Measurements from ENCODE around the gene PTPRS.

GRCh38 chr19:5313307-5313706 is 27.3 kb downstream of the PTPRS start:
- TF ChIP-seq ZNF274 (IDR thresholded peaks at IDR 0.05; ENCODE audit: low read depth, low read length) (no peak), YY1 (IDR thresholded peaks at IDR 0.05; ENCODE audit: insufficient read depth, insufficient read length) (no peak), SUZ12 (IDR thresholded peaks at IDR 0.05; ENCODE audit: extremely low read depth, insufficient read depth, insufficient read length) (no peak)
